ENCODE measurements around the gene NUCB2.

Gene NUCB2

DNA sequence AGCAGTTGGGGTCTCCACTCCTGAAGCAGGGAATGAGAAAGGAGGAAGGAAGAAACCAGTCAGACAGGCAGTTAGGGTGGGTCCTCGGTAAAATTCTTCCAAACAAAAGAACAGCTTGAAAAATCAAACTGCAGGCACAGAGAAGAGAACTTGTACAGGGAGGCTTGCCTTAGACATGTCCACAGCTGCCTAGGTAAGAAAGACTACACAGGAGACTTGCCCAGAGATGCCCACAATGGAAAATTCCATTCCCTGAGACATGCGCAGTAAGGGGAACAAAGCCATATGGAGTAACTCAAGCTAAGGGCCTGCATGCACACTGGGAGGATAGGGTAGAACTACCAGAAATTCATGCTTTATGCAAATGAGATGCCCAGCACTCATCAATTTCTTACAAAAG lies 102.1 kb downstream of the NUCB2 start:
- TF ChIP-seq, protein P1, sequence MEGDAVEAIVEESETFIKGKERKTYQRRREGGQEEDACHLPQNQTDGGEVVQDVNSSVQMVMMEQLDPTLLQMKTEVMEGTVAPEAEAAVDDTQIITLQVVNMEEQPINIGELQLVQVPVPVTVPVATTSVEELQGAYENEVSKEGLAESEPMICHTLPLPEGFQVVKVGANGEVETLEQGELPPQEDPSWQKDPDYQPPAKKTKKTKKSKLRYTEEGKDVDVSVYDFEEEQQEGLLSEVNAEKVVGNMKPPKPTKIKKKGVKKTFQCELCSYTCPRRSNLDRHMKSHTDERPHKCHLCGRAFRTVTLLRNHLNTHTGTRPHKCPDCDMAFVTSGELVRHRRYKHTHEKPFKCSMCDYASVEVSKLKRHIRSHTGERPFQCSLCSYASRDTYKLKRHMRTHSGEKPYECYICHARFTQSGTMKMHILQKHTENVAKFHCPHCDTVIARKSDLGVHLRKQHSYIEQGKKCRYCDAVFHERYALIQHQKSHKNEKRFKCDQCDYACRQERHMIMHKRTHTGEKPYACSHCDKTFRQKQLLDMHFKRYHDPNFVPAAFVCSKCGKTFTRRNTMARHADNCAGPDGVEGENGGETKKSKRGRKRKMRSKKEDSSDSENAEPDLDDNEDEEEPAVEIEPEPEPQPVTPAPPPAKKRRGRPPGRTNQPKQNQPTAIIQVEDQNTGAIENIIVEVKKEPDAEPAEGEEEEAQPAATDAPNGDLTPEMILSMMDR (IDR thresholded peaks at IDR 0.05; ENCODE audit: control insufficient read depth, insufficient read depth, low read depth, low read length, missing control alignments): no peak
- H3K4me3 ChIP-seq (ENCODE audit: control insufficient read depth, low read depth, low read length): no peak overlapping the region
- DNase-seq (ENCODE audit: low read depth): no peak

DNA sequence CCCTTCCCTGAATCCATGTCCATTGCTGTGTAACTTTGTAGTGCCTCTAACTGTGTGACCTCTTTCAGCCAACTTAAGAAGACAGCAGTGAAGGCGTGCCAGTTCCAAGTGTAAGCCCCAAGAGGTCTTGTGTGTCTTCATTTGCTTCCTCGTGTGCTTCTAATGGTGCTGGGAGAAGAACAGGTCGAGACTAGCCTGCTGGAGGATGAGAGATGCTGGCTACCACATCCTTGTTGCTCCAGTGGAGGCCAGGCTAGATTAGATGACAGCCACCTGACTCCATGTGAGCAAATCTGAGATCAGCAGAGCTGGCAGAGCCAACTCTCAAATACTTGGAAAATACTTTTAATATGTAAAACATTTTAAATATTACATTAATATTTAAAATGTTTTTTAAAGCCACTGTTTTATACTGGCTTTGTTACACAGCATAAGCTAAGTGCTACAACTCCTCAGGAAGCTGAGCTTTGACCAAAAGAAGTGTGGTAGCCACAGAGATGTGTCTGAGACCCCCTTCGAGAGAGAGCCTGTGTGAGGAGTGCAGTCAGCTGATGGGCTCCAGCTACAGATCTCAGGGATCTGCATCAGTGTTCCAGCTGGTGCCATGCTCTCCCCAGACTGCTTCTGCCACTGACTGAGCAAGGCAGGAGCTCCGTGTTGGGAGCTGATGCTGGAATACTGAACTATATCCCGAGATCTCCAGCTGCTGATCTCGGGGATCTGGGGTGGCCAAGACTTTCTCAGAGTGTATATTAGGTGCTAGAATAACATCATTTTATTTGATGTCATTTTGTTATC lies 103.0 kb downstream of the NUCB2 start:
- DNase-seq (ENCODE audit: low read depth): no peak
- TF ChIP-seq, protein P1 (IDR thresholded peaks at IDR 0.05; ENCODE audit: control insufficient read depth, insufficient read depth, low read depth, low read length, missing control alignments): no peak
- no peak overlapping the region for H3K4me3 ChIP-seq (ENCODE audit: control insufficient read depth, low read depth, low read length)

DNA sequence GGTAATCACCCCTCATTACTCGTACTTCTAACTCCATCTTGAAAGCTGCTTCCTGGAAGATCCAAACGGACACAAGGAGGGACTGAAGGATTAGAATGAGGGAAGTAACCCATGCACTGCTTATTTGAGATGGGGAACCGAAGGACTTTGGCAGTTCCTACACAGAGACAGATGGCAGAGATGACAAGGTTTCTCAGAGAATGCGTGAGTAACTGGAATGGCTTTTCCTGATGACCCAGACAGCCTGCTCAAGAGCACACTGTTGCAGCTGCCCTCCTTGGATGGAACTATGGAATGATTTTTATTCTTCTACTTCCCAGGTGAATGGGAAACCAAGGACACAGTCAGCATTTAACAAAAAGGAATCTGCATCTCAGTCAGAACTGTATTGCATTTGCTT lies 104.6 kb downstream of the NUCB2 start:
- DNase-seq (ENCODE audit: low read depth): no peak
- TF ChIP-seq, protein P1 (IDR thresholded peaks at IDR 0.05; ENCODE audit: control insufficient read depth, insufficient read depth, low read depth, low read length, missing control alignments): no peak

More for the DNA sequence above, 104.6 kb downstream of the NUCB2 start:
- H3K4me3 ChIP-seq (ENCODE audit: control insufficient read depth, low read depth, low read length): no peak overlapping the region

All from AG09309 (cell line).